HG03469 (cell line): ENCODE results near the gene ZNF747.
"Not testable (repeated sequence)": the region's sequence is repeated elsewhere in the genome, so short reads cannot be mapped to it uniquely, and the experiment has no call there.

Experiments used
- ATAC-seq: cut with Tn5 transposase; IDR thresholded peaks from one replicate; pipeline ENCODE4 v1.9.1; 2021; ENCODE audit warnings: mild to moderate bottlenecking, moderate library complexity, moderate number of reproducible peaks; ENCODE audit not compliant: unreplicated experiment

Gene ZNF747

DNA sequence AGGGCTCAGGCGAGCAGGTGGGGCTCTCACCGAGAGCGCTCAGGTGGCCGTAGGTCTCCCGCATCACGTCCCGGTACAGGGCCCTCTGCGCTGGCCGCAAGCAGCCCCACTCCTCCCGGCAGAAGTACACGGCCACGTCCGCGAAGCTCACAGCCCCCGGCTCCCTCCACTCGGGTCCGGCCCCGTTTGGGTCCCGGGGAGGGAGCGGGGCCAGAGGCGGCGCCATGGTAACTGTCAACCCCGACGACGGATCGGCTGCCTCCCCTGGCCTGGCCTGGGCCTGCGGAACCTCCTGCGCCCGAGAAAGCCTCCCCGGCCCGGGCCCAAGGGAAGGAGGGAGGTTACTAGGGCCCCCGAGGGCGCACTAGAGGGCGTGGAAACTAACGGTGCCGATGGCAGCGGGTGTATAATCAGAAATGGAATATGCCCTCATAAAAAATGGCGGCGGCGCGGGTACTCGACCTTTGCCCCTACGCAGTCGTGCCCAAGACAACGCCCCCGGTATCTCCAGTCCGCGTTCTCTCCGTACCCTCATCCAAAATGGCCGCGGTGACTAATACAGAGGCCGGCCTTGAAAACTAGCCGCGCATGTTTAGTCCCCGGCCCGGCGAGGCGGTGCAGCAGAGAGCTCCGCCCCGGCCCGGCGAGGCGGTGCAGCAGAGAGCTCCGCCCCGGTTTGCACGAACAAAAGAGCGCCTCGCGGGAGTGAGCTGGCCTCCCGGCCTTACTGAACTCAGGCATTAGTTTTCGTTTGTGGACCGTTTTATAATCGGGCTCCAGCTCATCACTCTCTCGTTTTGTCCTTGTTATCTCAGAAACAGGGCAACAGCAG is 23.5 kb upstream of the ZNF747 start, which contains the start of gene ZNF764:
ZNF764 (minus strand) TSS at position 418 of the 832 bp plus-strand sequence; CDS start at position 226, 192 bp downstream.
- ATAC-seq: peak; percentile 77

DNA sequence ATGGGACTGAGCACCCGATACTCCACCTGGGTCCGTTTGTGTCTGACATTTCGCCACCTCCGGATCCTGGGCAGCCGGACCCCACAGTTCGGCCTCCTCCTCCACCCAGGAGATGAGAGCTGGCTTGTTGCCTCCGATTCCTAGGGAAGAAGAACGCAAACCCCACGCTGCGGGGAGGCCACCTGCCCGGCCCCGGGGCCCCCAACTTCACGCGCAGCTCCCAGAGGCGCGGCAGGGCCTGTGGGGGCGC is 23.0 kb upstream of the ZNF747 start:
- ATAC-seq: no peak

DNA sequence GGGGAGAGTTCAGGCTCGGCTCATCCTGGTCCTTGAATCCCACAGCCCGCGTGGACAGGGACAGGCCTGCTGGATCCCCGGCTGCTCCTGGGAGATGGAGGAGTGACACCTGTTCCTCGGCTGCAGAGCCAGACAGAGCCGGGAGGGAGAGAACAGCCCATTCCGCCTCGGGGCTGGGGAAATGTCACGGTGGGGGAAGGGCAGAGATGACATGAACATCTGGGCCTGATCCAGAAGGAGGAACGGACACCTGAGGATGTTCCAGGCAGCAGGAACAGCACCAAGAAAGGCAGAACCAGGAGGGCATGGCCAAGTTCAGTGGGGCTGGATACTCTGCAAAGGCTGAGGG is 21.4 kb upstream of the ZNF747 start:
- ATAC-seq: no peak

DNA sequence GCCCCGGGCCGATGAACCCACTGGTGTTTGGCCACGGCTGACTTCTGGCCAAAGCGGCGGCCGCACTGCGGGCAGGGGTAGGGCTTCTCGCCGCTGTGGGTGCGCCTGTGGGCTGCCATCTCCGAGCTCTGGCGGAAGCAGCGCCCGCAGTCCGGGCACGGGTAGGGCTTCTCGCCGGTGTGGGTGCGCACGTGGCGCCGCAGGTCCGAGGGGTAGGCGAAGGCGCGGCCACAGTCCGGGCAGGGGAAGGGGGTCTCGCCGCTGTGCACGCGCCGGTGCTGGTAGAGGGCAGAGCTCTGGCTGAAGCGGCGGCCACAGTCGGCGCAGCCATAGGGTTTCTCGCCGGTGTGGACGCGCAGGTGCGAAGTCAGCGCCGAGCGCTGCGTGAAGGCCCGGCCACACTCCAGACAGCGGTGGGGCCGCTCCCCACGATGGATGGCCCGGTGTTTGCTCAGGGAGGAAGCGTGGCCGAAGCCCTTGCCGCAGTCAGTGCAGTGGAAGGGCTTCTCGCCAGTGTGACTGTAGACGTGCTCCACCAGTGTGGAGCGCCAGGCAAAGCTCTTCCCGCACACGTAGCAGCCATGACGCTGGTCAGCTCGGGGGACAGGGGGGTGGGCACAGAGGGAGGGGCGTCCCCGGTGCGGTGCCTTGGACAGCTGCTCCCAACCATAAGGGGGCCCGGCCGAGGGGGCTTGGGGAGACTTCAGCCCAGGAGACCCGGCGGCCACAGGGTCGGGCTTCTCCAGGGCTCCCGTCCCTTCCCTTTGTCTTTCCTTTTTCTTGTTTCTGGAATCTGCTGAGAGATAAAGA is 20.9 kb upstream of the ZNF747 start:
- ATAC-seq: no peak

DNA sequence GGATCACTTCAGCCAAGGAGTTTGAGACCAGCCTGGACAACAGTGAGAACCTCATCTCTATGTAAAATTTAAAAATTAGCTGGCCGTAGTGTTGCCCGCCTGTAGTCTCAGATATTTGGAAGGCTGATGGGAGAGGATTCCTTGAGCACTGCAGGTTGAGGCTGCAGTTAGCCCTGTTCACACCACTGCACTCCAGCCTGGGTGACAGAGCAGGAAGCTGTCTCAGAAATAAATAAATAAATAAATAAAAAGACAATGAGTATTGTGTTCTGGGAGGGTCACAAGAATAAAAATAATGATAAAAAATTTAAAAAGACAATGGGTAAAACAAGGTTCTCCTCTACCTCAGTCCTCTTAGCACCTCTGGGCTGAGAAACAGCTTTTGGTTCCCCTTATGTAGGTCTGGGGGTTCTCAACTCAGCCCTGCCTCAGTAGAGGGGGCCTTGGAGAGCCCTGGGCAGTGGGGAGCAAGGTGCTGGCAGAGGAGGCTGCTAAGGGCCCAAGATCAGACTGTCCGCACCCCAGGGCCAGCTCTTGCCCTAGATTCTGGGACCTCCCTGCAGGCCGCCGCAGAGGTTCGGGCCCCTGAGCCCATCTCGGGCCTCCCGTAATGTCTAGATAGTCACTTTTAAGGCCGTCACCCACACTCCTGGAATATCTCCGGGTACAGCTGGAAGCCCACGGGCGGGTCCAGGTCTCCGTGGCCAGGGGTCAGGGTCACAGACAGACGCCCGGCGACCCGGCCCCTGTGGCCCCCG is 20.1 kb upstream of the ZNF747 start:
- no peak for ATAC-seq

DNA sequence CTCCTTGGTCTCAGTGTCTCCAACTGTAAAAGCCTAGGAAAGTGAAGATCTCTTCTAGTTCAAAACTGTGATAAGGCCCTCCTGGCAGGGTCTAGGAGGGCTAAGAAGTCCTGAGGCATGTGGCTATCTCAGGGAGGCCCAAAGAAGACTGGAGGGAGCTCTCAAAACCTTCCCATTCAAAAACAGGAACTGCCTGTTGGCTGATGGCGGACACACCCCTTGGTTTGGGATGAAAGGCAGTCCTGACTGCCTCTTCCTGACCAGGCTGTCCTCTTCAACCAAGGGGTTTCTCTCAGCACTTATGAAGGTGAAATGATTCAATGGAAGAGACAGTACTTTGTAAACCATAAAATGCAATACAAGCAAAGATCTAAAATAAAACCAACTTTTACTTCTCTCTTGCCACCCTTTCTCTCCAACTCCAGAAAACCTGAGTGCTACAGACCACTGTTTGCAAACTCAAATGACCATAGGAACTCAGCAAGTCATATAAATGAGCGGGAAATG is 18.8 kb upstream of the ZNF747 start:
- no peak for ATAC-seq

DNA sequence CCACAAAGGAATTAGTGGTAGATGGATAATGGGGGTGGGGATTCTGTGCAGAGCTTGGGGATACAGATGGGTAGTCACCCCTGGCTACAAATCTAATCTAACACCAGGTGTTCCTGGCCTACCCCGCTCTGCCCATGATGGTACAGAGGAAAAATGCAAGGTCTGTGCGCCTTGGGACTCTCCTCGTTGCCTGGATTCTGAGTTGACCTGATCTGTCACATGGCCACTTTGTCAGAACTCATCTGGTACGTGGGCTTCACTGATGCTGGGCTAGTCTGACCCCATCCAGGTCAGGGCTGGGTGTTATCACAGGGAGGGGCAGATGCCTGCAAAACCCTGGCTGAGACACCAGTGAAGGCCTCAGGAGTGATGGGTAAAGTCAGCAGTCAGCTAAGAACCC is 18.3 kb upstream of the ZNF747 start:
- no peak for ATAC-seq

DNA sequence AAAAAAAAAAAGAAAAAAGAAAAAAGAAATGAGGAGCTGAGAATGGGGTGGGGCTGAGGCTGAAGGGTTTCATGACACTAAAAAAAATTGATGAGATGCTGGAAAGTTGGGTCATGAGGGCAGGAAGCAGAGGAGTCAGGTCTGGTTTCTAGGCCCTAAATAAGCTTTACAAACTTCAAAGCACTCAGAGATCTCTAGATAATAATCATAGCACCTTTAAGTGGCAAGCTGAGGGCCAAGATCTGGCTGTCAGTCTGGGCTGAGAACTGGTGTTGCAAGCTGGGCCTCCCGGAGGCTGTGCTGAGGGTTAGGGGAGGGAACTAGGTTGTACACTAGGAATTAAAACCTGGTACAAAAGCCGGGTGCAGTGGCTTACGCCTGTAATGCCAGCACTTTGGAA is 17.1 kb upstream of the ZNF747 start:
- no peak for ATAC-seq

DNA sequence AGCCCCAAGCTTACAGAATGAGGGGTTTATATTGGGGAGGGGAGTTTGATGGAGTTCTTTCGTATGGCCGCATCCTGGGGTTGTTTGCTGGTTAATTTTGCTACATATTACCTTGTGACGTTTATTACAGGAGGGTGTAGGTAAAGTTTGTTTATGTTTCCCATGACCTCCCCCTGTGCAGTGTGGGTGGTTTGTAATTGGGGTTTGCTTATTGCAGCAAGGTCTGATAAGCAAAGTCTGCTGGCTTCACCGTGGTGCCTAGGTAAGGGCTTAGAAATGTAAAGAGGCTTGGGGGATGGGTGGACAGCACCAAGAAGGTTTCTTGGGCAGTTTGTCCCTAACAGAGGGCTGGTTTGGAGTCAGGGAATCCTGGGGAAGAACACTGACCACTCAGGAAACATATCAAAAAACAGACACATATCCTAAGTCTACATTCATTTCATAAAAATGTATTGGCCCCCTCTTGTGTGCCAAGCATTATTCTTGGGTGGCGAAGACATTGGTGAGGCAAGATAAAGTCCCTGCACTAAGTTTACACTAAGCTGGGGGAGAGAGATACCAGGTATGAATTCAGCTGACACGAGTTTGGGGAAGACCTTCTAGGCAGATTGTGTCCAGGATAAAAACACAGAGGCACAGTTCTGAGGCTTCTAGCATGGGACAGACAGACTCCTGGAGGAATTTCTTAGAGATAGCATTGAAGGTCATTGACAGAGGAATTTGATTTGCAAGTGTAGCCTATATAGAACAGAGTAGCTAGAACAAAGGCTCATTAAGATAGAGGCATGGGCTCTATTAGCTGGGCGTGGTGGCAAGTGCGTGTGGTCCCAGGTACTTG is 14.0 kb upstream of the ZNF747 start:
- ATAC-seq: no peak

DNA sequence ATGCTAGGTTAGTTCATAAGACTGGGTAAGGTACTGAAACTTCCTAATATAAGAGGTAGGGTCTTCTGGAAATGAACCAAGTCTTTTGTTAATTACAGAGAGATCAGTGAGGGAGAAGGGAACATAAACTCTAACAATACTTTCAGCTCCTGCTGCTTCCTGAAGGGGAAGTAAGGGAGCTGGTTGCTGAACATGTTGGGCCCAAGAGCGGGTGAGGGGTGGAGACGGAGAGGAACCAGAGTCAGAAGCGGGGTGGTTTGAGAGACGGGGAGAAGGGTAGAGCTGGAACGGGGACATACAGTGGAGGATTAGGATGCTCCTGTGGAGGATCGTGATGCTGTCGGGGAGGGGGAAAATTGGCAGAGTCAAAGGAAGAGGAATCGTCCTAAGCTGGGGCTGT is 11.5 kb upstream of the ZNF747 start:
- no peak for ATAC-seq

DNA sequence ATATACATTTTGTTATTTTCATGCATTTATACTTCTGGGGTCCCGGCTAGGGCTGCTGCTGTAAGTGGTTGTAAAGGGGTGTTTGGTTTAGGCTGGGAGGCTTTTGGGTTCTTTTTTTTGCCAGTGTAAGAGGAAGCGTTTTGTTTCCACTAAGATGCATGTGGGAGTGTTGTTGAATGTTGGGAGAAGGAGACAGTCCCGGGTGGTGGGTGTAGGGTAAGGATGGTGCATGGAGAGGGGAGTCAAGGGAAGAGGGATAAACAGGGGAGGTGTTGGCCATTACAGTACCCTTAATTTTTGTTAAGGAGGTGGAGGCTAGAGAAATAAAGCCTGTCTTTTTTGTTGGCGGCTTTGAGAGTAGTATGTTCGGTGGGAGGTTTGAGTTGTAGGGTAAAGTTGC is 8.4 kb upstream of the ZNF747 start:
- ATAC-seq: no peak

DNA sequence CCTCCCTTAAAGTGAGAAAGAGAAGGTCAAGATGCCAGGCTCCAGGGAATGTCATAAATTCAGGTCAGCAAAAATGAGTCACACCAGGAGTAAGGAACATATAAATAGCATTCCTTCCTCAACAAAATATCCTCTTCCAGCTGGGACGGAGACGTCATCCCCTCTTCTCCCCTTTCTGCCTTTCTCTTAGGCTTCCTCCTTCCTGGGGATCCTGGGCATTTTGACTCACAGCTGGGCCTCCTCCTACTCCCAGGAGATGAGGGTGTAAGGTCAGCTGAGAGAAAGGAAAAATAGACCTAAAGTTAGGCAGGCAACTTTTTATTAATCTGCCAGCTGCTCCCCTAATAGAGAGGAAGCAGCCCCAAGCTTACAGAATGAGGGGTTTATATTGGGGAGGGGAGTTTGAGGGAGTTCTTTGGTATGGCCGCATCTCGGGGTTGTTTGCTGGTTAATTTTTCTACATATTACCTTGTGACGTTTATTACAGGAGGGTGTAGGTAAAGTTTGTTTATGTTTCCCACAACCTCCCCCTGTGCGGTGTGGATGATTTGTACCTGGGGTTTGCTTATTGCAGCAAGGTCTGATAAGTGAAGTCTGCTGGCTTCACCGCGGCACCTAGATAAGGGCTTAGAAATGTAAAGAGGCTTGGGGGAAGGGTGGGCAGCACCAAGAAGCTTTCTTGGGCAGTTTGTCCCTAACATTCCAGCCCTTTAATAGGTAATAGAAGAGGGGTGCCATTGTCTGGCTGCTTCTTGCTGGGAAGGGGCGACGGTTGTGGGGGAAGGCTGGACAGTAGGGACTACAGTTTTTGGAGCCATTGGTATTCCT is 7.1 kb upstream of the ZNF747 start:
- ATAC-seq: no peak

DNA sequence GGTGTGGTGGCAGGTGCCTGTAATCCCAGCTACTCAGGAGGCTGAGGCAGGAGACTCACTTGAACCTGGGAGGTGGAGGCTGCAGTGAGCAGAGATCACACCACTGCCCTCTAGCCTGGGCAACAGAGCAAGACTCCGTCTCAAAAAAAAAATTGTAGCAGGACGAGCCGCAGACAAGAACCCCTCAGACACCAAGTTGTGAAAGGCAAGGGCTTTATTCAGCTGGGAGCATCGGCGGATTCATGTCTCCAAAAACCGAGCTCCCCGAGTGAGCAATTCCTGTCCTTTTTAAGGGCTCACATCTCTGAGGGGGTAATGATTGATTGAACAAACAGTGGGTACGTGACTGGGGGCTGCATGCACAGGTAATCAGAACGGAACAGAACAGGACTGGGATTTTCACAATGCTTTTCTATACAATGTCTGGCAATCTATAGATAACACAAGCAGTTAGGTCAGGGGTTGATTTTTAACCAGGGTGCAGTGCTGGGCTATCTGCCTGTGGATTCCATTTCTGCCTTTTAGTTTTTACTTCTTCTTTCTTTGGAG is 6.3 kb upstream of the ZNF747 start:
- not testable (repeated sequence) for ATAC-seq

DNA sequence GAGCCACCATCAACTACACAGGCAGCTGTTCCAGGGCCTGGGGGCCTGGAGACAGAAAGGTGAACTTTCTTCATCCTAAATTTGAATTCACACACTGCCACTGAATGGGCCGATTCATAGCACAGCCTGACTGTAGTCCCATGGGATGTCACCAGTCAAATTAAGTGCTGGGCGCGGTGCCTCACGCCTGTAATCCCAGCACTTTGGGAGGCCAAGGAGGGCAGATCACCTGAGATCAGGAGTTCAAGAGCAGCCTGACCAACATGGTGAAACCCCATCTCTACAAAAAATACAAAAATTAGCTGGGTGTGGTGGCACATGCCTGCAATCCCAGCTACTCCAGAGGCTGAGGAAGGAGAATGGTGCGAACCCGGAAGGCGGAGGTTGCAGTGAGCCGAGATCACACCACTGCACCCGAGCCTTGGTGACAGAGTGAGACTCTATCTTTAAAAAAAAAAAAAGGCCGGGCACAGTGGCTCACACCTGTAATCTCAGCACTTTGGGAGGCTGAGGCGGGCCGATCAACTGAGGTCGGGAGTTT is 5.4 kb upstream of the ZNF747 start:
- not testable (repeated sequence) for ATAC-seq

DNA sequence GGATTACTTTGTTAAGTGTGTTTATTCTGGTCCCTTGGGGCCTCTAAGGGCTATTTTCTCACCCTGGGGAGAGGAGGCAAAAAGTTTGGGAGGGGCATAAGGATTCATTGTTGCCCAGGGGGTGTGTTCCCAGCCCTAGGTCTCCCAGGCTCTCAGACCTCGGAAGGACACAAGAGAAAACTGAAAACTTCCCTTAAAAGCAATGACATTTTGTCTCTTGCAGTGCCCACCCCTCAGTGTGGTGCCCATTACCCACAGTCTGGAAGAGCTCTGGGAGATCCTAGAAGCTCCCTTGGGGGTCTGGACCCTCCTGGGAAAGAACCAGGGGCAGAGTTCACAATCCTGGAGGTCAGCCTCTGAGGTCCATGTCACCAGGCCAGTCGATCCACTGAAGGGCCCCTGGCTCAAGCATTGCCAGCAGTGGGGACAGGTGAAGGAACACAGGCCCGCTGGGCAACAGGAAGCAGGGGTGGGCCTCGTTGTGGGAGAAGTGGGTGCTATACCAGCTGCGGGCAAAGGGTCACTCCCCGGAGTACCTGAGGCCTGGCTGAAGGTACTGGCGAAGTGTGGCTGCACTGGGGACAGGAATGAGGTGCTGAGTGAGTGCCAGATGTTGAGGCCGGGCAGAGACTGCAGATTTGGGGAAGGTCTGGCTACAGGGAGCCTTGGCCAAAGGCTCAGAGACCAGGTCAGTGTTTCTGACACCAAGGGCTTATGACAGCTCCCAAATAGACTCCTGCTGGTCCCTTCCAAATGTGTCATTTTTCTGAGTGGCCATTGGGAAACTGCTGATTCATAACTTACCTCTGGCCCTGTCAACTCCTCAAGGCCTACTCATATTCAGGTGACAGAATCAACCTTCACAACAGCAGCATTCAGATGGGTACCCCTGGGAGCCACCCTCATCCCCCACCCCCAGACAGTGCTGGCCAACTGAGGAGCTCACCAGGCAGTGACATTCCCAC is 4.6 kb upstream of the ZNF747 start:
- no peak for ATAC-seq

DNA sequence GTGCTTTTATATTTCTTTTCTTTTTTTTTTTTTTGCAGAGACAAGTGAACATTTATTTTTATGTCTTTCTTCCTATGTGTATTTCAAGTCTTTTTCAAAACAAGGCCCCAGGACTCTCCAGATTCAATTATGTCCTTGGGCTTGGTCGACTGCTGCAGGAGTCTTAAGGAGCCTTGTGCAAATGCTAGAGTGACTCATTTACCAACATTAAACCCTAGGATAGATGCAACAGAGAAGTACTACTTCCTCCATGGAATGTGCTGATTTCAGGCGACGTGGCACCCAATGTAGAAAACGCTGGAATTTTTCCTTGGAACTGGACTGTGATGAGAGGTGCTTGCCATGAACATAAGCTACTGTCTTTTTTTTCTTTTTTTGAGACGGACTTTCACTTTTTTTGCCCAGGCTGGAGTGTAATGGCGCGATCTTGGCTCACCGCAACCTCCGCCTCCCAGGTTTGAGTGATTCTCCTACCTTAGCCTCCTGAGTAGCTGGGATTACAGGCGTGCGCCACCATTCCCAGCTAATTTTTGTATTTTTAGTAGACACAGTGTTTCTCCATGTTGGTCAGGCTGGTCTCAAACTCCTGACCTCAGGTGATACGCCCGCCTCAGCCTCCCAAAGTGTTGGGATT is 1.9 kb upstream of the ZNF747 start:
- not testable (repeated sequence) for ATAC-seq

DNA sequence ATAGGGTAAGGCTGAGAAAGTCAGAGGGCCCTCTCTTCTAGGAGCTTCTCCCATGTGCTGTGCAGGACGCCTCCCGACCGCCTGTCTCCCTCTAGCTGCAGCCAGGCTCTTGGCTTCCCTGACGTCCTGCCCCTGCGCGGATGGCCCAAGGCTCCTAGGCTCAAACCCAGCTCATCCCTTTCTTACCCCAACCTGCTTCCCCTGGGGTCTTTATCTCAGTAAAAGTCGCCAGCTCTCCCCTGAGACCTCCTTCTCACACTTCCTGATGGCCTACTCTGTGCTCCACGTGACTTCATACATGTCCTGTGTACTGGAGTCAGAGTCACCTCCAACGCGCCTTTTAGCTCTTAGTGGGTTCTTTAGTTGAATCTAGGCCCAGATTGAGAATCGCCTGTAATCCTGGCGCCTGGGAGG is 1.1 kb upstream of the ZNF747 start:
- ATAC-seq: no peak
